GM18907 (cell line): Measurements from ENCODE around the gene PATJ.
"Not testable (repeated sequence)": the region's sequence is repeated elsewhere in the genome, so short reads cannot be mapped to it uniquely, and the experiment has no call there.

Experiments
- ATAC-seq: cut with Tn5 transposase; IDR thresholded peaks from one replicate; pipeline ENCODE4 v1.9.1; 2021; ENCODE audit warnings: mild to moderate bottlenecking, moderate library complexity; ENCODE audit not compliant: unreplicated experiment

The PATJ gene

DNA sequence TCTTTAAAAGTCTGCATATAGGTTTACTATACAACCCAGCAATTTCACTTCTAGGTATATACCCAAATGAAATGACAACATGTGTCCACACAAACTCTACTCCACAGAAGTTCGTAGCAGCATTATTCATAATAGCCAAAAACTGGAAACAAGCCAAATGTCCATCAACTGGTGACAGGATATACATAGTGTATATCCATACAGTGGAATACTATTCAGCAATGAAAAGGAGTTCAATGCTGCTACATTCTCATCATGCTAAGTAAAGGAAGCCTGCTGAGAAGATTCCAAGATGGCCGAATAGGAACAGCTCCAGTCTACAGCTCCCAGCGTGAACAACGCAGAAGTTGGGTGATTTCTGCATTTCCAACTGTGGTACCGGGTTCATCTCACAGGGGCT, 200.6 kb downstream of the PATJ start:
- no peak for ATAC-seq

DNA sequence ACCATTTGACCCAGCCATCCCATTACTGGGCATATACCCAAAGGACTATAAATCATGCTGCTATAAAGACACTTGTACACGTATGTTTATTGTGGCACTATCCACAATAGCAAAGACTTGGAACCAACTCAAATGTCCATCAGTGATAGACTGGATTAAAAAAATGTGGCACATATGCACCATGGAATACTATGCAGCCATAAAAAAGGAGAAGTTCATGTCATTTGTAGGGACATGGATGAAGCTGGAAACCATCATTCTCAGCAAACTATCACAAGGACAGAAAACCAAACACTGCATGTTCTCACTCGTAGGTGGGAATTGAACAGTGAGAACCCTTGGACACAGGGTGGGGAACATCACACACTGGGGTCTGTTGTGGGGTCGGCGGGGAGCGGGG, 206.4 kb downstream of the PATJ start:
- ATAC-seq, result not testable (repeated sequence)

- ATAC-seq, result no peak
These were observed 208.1 kb downstream of the PATJ start for GRCh38 chr1:61950418-61950817.

DNA sequence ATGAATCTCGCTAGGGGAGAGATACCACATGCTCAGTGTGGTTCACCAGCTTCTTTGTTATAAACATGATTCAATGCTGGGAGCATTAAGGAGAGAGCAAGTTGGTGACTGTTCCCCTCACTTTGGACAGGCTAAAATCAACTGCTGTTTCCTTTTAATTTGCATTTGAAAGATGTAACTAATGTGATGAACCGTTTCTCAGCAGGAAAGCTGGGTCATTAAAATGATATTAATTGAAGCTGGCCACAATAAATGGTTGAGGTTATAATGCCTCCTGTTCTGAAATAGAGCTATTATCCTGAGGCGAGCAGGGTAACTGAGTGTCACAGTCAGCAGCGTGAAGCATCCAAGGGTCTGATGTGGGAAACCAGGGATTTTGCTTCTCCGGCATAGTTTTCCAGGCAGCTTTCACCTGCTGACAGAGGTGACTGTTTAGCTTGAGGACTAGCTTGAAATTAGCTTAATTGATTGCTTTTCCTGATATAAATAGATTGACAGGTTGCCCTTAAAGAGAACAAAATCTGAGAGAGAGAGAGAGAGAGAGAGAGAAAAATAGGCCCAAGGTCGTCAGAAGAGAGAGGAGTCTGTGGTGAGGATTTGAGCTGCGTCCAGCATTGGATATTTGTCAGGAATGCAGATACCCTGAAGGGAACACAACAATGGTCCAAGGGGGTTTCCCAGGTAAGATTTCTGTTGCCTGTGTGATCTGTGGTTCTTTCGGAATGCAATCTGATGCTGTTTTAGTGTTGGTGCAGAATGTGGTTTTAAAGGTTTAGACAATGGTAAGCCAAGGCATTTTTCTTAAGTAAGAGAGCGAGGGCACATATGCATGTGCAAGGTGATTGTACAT, 209.7 kb downstream of the PATJ start:
- ATAC-seq, result no peak

DNA sequence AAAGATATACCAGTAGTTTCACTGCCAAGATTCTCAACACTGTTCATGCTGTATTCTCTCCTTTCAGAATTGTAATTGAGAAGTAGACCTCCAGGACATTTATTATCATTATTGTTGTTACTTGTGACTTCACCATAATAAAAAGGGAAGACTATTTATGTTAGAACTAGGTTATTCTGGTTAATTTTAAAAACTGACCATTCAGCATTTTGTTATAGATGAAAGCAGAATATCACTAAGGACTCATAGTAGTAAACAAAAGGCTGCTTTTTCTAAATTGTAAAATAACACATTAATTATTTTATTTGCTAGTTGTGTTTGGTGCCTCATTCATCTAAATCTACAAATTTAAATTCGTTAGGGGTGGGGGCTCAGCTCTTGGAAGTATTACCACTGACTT, 210.4 kb downstream of the PATJ start:
- no peak for ATAC-seq

GRCh38 chr1:61953076-61953789, 211.0 kb downstream of the PATJ start:
- ATAC-seq, result no peak

DNA sequence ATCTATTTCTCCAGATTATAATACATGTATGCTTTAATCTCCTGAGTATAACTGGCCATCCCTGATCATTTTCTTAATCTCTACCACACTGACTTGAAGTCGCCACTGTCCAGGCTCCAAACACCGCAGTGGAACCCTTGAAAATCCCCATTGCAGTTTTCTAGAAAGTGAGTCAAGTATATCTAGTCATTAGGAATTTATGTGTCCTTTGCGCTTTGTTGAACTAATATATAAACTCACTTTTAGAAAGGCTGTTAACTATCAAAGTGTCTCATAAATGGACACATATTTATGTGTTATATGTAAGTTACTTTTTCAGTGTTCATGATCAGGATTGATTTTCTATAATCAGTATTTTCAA, 211.5 kb downstream of the PATJ start:
- no peak for ATAC-seq

DNA sequence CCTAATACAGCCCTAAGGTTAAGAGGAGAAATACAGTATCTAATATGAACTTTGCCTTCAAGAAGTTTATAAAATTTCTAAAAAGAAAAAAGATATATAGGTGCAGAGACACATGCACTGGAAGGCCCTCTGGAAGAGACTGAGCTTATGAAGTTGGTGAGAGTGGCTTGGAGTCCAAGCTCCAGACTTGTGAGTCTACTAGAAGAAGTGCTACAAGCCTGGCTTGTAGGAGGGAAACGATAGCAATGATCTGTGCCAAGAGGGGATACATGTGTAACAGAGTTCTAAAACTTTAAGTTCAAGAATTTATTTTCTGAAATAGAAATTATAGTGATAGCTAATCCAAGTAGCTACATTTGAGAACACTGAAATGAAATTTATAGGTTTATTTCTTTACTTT, 213.0 kb downstream of the PATJ start:
- no peak for ATAC-seq

DNA sequence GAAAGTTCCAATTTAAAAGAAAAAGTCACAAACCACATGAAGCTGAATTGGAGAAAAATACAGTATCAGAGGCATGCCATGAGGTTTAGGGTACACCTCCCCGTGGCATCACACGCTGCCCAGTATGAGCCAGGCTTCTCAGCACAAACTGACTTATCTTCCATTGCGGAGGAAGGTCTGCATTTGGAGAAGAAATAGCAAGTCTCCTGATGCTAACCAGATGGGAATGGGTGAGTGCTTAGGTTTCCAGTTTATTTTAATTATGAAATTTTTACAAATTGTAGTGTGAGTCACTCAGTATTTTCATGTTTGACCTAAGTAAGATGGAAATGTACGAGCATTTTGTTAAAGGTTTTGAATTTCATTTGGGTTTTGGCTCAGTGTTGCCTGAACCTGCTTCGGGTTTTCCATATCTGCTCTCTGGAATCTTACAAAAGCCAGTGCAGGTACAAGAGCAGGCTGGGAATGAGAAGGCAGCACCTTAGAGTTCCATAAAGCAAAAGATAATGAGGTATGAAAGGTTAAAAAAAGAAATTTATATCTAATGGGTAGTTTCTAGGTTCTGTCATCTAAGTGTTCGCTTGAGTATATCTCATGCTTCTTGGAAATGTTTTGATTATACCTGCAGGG, 213.9 kb downstream of the PATJ start:
- no peak for ATAC-seq

GRCh38 chr1:61956784-61957183, 214.5 kb downstream of the PATJ start:
- ATAC-seq, result no peak

DNA sequence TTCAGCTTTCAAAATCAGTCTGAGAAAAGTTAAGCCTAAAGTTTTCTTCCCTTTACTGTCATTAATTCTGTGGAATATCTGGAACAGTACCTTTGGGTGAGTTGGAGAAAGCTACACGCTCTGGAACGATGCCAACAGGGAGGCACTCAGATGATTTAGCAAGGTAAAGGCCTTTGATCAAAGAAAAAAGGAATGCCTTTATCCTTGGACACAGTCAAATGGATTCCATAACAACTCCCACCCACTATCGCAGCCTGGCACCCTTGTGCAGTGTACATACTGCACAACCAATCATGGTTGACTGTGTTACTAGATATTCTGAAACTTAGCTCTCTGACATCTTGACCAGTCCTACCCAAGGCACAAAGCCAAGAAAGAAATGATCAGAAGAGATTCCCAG, 218.7 kb downstream of the PATJ start:
- no peak for ATAC-seq

GRCh38 chr1:61962631-61963030, 220.4 kb downstream of the PATJ start:
- no peak for ATAC-seq

DNA sequence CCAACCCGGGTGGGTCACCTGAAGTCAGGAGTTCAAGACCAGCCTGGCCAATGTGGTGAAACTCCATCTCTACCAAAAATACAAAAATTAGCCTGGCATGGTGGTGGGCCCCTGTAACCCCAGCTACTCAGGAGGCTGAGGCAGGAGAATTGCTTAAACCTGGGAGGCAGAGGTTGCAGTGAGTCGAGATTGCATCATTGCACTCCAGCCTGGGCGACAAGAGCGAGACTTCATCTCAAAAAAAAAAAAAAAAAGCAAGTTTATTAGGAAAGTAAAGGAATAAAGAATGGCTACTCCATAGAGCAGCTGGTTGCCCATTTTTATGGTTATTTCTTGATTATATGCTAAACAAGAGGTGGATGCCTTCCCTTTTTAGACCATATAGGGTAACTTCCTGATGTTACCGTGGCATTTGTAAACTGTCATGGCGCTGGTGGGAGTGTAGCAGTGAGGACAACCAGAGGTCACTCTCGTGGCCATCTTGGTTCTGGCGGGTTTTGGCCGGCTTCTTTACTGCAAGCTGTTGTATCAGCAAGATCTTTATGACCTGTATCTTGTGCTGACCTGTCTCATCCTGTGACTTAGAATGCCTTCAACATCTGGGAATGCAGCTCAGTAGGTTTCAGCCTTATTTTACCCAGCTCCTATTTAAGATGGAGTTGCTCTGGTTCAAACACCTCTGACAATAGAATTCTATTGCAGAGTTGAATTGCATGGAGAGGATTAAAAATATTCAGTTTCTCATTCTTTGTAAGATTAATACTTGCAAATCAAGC, 224.4 kb downstream of the PATJ start:
- ATAC-seq, result not testable (repeated sequence)

- ATAC-seq, result no peak
These were observed 225.5 kb downstream of the PATJ start for GRCh38 chr1:61967750-61968149.

GRCh38 chr1:61968869-61969268, 226.6 kb downstream of the PATJ start:
- ATAC-seq, result no peak

GRCh38 chr1:61973100-61973837, 231.0 kb downstream of the PATJ start:
- ATAC-seq, result no peak

- ATAC-seq, result no peak
These were observed 233.4 kb downstream of the PATJ start for GRCh38 chr1:61975638-61976037.

- no peak for ATAC-seq
These were observed 234.3 kb downstream of the PATJ start for GRCh38 chr1:61976566-61976965.

DNA sequence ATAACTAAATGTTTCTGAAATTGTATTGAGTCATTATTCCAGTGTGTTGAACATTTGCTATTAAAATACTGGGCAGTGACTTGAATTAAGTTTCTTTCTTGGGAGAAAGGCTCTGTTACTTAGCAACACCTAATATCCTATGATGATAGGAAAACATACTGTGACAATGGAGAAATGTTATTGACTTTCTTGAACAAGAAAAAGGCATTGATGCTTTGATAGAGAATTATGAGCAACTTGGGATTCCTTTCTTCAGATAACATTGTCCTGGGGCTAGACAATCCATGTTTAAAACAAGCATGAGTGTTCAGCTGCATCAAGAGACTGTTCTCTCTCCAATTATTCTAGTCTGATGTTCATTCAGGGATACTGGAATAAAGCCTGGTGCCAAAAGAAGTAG, 236.5 kb downstream of the PATJ start:
- no peak for ATAC-seq

GRCh38 chr1:61979729-61980128, 237.4 kb downstream of the PATJ start:
- no peak for ATAC-seq

- no peak for ATAC-seq
These were observed 238.3 kb downstream of the PATJ start for GRCh38 chr1:61980561-61980960.
